HepG2 (cell line): ENCODE results near the gene GAS2L2.

Experiments
- CEBPB ChIP-seq: IDR thresholded peaks from 2 replicates; pipeline ENCODE4 v1.6.1; 2011; ENCODE audit warnings: low read depth, low read length, improper control_type of control experiment, borderline replicate concordance
- CENPX ChIP-seq: sonication (generic); formaldehyde crosslinking; IDR thresholded peaks from 2 replicates; pipeline ENCODE4 v1.9.0; 2021; ENCODE audit warnings: mild to moderate bottlenecking, missing genetic modification reagents, moderate library complexity
- HMG20B ChIP-seq: conservative IDR thresholded peaks from 2 replicates; pipeline ENCODE4 v1.6.1; 2016; ENCODE audit warnings: missing genetic modification reagents, missing compliant biosample characterization
- NR3C1 ChIP-seq: sonication (generic); formaldehyde crosslinking; IDR thresholded peaks from 2 replicates; pipeline ENCODE4 v1.4.0; 2020; ENCODE audit warnings: missing genetic modification reagents
- POLR2AphosphoS5 ChIP-seq: IDR thresholded peaks from 2 replicates; pipeline ENCODE4 v1.6.1; 2012; ENCODE audit warnings: low read depth, low read length
- PPARG ChIP-seq: conservative IDR thresholded peaks from 2 replicates; pipeline ENCODE4 v1.6.1; 2016; ENCODE audit warnings: missing biosample characterization, missing genetic modification reagents
- REST ChIP-seq, 2 experiments: IDR thresholded peaks; 2 replicates each; pipeline ENCODE4 v1.6.1; 2011 to 2012; ENCODE audit warnings: low read length in 2 of 2, borderline replicate concordance in 1 of 2, low read depth in 1 of 2, mild to moderate bottlenecking in 1 of 2, moderate library complexity in 1 of 2
- ZBTB2 ChIP-seq: sonication (generic); formaldehyde crosslinking; IDR thresholded peaks from 2 replicates; pipeline ENCODE4 v1.8.0; 2022; ENCODE audit warnings: low read depth, missing genetic modification reagents
- ZNF577 ChIP-seq: sonication (generic); formaldehyde crosslinking; IDR thresholded peaks from 2 replicates; pipeline ENCODE4 v1.4.0; 2020; ENCODE audit warnings: mild to moderate bottlenecking, low read depth, missing genetic modification reagents, borderline replicate concordance

GRCh38 chr17:35740997-35741931 lies 11.8 kb downstream of the GAS2L2 start:
- TF ChIP-seq ZBTB2 (CRISPR knock-in tag) (no peak), PPARG (CRISPR knock-in tag) (no peak), ZNF577 (CRISPR knock-in tag) (no peak), NR3C1 (CRISPR knock-in tag) (no peak), CEBPB (no peak), REST (IDR thresholded peaks at IDR 0.05; ENCODE audit: borderline replicate concordance in 1 of 2, low read depth in 1 of 2, low read length in 2 of 2) (no peak), HMG20B (CRISPR knock-in tag) (no peak), POLR2AphosphoS5 (no peak), CENPX (CRISPR knock-in tag) (no peak)
